COR-L47 (cell line): ENCODE data around the gene AFF1.

Source experiments
- DNase-seq: peaks from one replicate; lab custom pipeline; 2025; lab: John Stamatoyannopoulos, UW

AFF1 gene

DNA sequence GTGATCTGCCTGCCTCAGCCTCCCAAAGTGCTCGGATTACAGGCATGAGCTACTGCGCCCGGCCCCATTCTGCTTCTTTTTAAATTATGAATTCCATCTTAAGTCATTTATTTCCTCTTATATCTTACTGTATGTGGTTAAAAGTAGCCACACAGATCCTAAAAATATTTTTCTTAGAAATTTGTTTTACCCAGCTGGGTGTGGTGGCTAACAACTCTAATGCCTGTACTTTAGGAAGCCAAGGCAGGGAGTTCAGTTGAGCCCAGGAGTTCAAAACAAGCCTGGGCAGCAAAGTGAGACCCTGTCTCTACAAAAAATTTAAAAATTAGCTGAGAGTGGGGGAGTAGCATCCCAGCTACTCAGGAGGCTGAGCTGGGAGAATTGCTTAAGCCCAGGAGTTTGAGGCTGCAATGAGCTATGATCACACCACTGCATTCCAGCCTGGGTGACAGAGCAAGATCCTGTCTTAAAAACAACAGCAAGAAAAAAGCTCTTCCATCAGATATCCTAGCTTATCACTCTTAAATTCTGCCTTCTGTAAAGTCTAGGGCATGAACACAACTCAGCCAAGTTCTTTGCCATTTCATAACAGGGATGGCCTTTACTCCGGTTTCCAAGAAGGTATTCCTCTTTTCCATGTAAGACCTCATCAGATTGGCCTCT is 15.1 kb upstream of the AFF1 start:
- no peak for DNase-seq

DNA sequence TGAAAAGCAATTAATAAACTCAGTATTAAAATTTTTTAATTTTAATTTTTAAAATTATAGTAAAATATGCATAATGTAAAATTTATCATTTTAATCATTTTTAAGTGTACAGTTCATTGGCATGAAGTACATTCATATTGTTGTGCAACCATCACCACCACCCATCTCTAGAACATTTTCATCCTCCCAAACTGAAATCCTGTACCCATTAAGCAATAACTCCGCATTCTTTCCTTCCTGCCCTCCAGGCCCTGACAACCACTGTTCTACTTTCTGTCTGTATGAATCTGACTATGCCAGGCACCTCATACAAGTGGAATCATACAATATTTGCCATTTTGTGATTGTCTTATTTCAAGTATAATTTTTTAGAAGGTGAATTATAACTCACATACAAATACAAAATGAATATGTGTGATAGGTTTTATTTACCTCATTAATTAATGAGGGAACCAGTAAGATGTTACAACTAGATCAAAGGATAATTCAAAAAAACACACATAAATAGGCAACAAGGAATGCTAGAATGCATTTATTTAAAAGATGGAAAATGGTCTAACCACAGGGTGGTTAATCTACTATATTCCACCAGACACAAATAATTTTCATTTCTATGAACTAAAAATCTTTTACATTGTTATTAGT is 13.1 kb upstream of the AFF1 start:
- no peak for DNase-seq

DNA sequence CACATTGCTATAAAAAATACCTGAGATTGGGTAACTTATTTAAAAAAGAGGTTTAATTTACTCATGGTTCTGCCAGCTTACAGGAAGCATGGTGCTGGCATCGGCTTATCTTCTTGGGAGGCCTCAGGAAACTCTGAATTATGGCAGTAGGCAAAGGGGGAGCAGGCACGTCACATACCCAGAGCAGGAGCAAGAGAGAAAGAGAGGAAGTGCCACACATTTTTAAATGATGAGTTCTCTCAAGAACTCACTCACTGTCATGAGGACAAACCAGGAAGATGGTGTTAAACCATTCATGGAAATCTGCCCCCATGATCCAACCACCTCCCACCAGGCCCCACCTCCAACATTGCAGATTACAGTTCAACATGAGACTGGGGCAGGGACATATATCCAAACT is 10.0 kb upstream of the AFF1 start:
- no peak for DNase-seq

DNA sequence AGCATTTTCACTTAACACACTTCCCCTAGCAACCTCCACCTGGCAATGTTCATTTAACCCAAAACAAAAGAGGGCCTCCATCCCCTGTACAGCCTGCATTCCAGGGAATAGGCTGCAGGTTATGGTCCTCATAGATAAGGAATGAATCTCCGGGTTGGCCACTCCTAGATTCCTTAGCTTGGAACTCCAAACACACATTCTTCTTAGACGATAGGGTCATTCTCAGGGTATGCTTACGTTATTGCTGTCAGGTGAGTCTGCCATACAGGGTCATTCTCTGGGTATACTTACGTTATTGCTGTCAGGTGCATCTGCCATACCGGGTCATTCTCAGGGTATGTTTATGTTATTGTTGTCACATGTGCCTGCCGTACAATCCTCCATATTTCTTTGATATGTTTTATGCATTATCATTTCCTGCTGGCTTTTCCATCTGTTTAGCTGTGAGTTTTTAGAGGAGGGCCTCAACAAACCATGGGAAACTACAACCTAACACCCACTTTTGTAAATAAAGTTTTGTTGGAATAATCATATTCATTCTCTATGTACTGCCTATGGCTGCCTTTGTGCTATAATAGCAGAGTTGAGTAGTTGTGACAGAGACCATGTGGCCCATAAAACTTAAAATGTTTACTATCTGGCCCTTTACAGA is 8.2 kb upstream of the AFF1 start:
- no peak for DNase-seq

DNA sequence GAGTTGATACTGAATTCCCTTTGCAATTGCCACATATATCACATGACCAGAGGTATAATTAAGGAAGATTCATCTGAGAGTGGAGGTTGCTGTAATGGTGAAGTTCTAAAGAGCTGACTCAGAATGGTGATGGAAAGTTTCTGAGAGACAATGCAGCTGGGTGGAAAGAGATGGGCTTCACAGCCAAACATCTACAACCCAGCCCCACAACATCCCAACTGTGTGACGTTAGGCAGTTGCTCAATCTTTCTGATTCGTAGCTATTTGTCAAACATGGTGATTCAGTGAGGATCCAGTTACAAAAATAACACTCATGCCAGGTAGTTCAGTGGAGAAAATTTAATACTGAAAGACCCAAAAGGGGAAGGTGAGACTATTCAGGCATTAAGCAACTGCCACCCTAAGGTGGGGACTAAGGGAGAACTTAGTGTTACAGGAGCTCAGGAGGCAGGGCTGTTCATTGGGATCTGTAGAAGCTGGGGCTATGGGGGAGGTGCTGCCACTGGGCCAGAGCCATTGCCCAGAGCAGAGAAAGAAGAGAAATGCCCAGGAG is 6.9 kb upstream of the AFF1 start:
- DNase-seq = no peak

DNA sequence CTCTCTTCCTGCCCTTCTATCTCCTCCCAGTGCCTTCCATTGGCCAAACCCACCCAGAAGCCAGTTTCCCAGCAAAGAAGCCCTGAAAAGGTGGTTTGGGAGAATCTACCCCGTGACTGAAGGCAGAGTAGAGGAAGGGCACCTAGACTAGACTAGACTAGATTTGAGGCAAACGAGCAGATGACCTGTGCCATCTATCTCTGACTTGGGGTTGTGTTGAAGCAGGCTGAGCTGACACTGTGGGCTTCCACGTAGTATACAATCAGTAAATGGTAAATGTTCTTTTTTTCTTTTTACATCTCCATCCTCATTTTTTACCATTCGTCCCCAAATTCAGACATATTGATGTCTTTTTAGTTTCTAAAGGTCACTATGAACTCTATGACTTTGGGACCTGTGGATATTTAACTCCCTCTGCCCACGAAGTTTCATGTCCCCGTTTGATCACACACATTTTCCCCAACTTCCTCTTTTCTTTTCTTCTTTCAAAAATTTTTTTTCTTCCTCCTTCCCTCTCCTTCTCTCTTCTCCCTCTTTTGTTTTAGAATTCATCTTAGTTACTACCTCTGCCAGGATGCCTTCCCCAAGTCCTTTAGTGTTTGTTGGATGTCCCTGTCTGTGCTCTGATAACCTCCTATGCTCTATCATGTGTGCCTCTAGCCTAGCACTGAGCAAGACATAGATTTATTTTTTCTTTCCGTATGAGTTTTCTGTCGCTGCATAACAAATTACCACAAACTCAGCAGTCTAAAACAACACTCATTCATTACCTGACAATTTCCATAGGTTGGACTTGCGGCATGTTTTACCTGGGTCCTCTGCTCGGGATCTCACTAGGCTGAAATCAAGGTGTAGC is 6.2 kb upstream of the AFF1 start:
- DNase-seq = no peak

DNA sequence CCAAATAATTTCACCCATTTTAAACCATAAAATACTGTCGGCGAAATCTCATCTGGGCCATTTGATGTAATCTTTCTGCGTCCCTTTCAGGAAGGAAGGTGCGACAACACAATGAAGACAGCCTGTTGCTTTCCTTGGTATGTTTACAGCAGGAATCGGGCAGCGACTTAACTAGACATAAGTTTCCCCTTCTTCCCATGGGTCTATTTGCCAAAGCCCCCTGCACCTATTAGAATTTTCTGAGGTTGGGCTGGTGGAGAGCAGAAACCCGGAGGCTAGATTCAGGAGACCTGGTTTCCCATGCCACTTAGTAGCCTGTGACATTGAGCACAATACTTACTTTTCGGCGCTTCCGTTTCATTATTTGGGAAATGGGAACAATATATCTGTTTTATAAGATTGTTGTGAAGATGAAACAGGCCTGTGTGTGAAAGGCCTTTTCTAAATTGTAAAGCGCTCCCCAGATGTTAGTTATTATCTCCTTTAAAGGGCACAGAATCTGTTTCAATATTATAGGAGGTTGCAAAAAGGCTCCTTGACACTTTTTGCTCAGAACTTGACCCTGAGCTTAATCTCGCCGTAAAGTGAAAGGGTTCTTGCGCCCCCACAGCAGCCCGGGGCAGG is 552 bp upstream of the AFF1 start:
- DNase-seq = no peak

DNA sequence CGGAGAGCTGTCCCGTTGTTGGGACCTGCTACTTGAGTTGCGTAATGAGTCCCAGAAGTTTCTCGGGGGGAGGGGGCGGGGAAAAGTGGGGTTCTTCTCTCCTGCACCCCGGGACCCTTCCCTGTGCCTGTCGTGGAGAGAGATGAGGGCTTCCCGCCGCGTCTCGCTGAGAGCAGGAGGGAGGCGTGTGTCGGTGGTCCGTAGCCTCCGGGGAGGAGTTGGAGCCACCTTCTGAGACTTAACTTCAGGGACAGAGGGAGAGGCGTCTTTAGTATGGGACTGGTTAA is 698 bp downstream of the AFF1 start:
- DNase-seq = no peak

DNA sequence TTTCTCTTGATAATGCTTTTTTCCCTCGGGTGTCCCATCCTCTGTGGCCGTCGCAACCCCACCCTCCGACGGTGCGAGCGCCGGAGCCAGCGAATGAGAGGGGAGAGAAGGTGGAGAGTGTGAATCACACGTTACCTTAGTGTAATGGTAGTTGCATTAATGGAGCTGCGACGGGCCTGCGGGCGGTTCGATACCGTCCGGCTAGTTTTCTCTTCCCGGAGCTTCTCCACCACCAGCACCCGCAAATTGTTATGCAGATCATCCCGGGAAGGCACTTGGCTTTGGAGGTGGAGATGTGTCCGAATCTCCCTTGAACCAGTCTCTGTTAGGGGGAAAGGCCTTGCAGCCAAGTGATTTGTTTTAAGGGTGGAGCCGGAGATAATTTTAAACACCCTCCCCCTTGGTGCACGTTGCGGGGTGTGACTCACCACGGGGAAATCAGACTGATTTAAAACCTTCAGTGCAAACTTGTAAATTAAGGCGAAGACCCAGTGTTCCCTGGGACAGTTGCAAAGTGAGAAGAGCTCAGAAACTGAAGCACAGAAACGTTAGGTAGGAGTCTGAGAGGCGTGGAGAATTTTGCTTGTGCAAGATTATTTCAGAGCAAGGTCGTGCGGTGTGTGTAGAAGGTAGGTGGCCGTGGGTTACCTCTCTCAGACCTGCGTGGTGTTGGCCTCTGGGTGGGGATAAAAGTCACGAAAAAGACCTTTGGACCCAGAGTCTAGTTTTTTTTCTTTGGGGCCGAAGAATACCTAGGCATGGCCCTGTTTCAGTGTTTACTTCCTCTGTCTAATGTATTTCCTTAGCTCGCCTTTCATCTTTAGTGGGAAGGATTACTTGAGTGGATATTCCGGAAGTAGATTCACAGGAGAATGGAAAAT is 1.3 kb downstream of the AFF1 start:
- no peak for DNase-seq

DNA sequence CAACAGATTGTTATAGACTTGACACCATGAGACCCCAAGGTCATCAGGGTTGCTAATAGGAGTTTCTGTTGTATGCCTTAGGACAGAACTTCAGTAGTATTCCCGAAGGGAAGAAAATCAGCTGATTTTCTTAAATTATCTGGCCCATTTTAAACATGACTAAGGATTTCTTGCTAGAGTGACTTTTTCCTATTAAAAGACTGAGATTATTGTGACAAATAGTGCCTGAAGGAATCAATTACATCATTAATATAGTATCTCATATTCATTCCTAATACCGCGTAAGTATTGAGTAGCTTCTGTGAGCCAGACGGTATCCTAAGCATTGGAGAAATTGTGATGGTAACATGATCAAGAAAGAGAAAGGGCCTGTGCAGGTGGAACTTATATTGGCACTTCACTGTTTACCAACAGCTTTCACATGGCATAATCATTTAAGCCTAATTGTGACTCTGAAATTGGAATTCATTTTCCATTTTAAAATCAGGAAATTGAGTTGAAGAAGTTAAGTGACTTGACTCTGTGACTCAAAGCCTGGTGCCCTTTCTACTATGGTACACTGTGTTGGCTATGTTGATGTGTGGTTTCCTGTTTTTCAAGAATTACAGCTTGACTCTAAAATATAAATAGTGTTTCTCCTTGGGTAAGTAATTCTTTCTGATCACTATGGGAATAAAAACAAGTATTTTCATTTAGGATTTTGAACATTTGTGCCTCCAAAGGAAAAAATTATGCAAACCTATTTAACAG is 4.1 kb downstream of the AFF1 start:
- DNase-seq = no peak

DNA sequence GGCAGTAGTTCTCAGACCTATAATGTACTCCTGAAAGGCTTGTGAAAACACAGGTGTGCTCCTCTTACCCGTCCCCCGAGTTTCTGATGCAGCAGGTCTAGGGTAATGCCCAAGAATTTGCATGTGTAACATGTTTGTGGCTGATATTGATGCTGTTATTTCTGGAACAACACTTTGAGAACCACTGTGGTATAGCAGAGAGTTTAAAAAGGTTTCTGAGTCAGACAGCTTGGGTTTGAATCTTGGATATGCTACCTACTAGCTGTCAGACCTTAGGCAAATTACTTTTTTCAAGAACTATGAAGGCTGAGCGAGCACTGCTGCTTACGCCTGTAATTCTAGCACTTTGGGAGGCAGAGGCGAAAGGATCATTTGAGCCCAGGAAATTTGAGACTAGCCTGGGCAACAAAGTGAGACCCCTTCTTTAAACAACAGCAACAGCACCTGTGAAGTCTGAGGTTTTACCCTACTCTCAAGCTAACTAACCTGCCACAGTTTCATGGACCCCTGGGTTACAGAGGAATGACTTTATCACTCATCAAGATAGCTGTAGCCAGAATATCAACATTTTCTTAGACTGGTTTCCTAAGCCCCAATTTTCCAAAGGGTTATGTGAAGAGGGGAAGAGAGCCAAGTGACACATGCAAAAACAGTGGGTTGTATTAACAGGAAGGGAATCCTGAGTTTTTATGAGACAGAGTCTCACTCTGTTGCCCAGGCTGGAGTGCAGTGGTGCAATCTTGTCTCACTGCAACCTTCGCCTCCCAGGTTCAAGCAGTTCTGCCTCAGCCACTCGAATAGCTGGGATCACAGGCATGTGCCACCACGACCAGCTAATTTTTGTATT is 5.1 kb downstream of the AFF1 start:
- no peak for DNase-seq

DNA sequence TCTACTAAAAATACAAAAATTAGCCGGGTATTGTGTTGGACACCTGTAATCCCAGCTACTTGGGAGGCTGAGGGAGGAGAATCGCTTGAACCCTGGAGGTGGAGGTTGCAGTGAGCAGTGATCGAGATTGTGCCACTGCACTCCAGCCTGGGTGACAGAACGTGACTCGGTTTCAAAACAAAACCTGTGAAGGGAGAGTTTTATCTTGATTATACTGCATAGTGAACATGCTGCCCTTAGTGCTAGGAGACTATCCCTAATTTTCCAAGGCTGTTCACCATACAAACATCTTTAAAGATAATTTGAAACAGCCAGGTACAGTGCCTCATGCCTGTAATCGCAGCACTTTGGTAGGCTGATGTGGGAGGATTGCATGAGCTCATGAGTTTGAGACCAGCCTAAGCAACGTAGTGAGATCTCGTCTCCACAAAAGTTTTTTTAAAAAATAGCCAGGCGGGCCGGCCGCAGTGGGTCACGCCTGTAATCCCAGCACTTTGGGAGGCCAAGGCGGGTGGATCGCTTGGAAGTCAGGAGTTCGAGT is 6.2 kb downstream of the AFF1 start:
- DNase-seq = no peak

DNA sequence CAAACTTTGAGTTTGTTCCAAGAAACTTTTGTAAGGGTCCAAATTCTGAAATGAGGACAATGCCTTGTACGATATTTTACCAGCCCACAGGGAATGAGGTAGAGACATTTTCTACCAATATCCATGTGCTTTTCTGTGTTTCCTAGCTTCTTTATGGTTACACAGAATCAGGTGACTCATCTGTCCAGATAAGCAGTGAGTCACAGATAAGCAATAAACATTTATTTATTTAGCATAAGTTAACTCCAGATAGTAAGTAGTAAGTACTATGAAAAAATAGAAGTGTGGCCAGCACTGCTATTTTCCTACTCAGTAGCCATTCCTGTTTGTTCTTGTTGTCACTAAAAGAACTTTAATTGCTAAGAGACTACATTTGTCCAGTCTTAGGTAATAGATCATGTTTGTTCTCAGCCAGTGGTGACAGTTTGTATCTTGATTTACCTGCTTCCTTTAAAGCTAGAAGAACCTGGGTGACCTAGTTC is 7.4 kb downstream of the AFF1 start:
- no peak for DNase-seq

DNA sequence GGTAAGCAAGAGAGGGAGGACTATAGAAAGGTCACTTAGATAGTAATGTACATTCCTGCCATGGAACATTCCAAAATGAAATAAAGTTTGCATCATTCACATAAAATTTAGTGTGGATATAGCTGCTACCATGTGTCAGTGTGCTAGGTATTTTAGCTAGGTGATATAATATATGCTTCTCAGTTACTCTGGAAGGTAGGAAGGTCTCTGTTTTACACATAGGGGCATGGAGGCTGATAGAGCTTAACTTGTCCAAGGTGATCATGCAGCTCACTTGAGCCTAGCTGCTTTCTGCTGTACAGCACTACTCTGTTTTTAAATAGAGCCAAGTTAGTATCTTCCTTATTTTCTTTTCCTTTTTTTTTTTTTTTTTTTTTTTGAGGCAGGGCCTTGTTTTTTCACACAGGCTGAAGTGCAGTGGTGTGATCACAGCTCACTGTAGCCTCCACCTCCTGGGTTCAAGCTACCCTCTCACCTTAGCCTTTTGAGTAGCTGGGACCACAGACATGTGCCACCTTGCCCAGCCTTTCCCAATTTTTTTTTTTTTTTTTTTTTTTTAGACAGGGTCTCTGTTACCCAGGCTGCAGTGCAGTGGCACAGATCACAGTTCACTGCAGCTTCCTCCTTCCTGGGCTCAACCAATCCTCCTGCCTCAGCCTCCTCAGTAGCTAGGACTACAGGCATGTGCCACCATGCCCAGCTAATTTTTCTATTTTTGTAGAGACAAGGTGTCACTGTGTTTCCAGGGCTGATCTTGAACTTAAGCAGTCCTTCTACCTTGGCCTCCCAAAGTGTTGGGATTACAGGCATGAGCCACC is 10.4 kb downstream of the AFF1 start:
- DNase-seq = no peak

DNA sequence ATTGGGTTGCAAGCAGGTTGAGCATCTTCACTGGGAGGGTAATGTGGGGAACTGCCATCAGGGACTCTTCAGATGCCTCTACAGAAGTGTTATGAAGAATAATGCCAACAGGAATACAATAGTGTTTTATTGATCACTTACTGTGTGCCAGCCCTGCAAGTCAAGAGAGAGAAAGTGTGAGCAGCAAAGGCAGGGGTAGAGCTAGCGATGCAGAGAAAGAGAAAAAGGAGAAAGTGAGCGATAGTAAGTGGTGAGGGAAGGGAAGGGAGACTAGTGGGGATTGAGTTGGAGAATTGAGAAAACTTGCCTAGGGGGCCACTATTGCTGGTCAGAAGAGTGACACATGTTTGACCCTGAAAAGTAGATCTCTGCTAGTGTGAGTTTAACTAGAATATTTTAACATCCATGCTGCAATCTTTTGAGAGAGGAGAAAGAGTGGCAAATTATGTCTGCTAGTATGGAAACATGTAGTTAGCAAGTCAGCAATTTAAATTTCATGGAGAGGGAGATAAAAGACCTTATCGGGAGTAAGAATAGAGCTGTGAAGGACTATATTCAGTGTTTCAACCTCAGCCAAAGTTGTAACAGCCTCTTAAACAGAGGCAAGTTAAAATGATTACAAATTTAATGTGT is 12.2 kb downstream of the AFF1 start:
- DNase-seq = no peak

DNA sequence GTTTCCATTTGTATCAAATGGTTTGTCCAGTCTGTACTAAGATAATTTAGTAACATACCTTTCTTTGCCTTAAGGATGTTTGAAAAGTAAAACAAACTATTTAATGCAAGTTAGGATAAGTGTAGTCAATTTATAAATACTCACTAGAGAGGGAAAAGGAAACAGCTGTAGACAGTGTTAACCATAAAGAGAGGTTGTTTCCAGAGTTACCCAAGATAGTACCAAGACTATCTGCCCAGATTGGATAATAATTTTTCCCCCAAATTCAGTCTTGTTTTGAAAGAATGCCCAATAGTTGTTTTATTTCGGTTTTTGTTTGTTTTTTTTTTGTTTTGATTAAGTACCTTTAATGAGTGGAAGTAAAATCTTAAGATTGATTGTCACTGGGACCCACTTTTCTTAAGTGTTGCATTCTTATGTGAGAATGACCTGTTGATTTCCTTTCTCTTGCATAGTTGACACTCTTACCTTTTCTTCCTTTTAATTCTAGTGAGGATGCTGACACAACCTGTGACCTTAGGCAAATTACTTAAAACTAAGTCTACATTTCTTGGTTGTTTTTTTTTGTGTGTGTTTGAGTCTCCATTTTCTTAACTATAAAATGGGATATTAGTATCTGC is 12.8 kb downstream of the AFF1 start:
- DNase-seq = no peak

DNA sequence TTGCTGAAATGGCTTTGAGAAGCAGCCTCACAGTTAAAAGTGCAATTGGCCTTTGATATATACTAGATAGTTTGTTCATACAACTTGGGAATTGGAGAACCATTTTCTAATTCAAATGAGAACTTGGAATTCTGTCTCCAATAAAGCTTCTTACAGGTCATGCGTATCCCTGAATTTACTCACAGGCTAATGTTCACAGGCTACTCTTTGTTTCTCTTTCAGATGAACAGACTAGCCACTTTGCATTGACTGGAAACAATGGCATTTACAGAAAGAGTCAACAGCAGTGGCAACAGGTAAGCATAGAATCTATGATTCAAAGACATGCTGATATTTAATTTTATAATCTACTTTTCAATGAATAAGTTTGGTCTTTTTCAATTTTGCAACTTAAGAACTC is 13.5 kb downstream of the AFF1 start:
- DNase-seq = no peak
